HG02571 (cell line): ENCODE results near the gene UROD.
A peak's percentile ranks its signal among the peaks of the same experiment; 100 is the strongest.
"Not testable (repeated sequence)": the region's sequence is repeated elsewhere in the genome, so short reads cannot be mapped to it uniquely, and the experiment has no call there.

Experiments used
- ATAC-seq: cut with Tn5 transposase; IDR thresholded peaks from one replicate; pipeline ENCODE4 v1.9.1; 2021; ENCODE audit warnings: mild to moderate bottlenecking, moderate library complexity; ENCODE audit not compliant: unreplicated experiment

Gene UROD

GRCh38 chr1:45011837-45012638 is at the start of gene UROD:
Gene UROD, plus strand, starts transcription at chr1:45012254. Its CDS starts 12 bp downstream, at chr1:45012266.
- ATAC-seq = peak; percentile 65

GRCh38 chr1:44962729-44963128 is 49.3 kb upstream of the UROD start:
- no peak for ATAC-seq

- ATAC-seq = no peak
These were observed 47.7 kb upstream of the UROD start for GRCh38 chr1:44964396-44964795.

- no peak for ATAC-seq
These were observed 41.7 kb upstream of the UROD start for GRCh38 chr1:44970317-44970716.

GRCh38 chr1:44973645-44974044 is 38.4 kb upstream of the UROD start:
- ATAC-seq = no peak

- no peak for ATAC-seq
These were observed 35.8 kb upstream of the UROD start for GRCh38 chr1:44976252-44976651.

- not testable (repeated sequence) for ATAC-seq
These were observed 34.7 kb upstream of the UROD start for GRCh38 chr1:44977372-44977771.

GRCh38 chr1:44985747-44986359 is 26.2 kb upstream of the UROD start:
- peak; percentile 6 for ATAC-seq

GRCh38 chr1:44988531-44989156 is 23.4 kb upstream of the UROD start:
- no peak for ATAC-seq

GRCh38 chr1:44994309-44994898 is 17.6 kb upstream of the UROD start:
- no peak for ATAC-seq

- ATAC-seq = no peak
These were observed 16.4 kb upstream of the UROD start for GRCh38 chr1:44995467-44996238.

GRCh38 chr1:44999232-44999631 is 12.8 kb upstream of the UROD start:
- ATAC-seq = no peak

GRCh38 chr1:45001011-45001481 is 11.0 kb upstream of the UROD start:
- ATAC-seq = no peak

- not testable (repeated sequence) for ATAC-seq
These were observed 10.5 kb upstream of the UROD start for GRCh38 chr1:45001576-45001975.

GRCh38 chr1:45002650-45003645 is 9.1 kb upstream of the UROD start:
- ATAC-seq = no peak

- no peak for ATAC-seq
These were observed 8.3 kb upstream of the UROD start for GRCh38 chr1:45003741-45004140.

GRCh38 chr1:45004281-45004920 is 7.7 kb upstream of the UROD start:
- no peak for ATAC-seq

- ATAC-seq = no peak
These were observed 6.3 kb upstream of the UROD start for GRCh38 chr1:45005761-45006160.

- no peak for ATAC-seq
These were observed 4.7 kb upstream of the UROD start for GRCh38 chr1:45007311-45007710.
